Muscle layer of colon (tissue), 2 donors: ENCODE results near the gene RAB42.
A peak's percentile ranks its signal among the peaks of the same experiment; 100 is the strongest.

Source experiments
- H3K27ac ChIP-seq: one replicate; pipeline ENCODE4 v1.7.0; 2013; ENCODE audit warnings: low read depth, mild to moderate bottlenecking, low read length, moderate library complexity
- H3K27me3 ChIP-seq, 2 donors: one replicate each; pipeline ENCODE4 v1.7.0; 2013; ENCODE audit warnings: low read length in 2 of 2, mild to moderate bottlenecking in 2 of 2; ENCODE audit not compliant: insufficient read depth in 2 of 2, control insufficient read depth in 1 of 2
- H3K36me3 ChIP-seq: one replicate; pipeline ENCODE4 v1.7.0; 2013; ENCODE audit warnings: mild to moderate bottlenecking, low read length; ENCODE audit not compliant: insufficient read depth
- H3K4me1 ChIP-seq: one replicate; pipeline ENCODE4 v1.7.0; 2013; ENCODE audit warnings: mild to moderate bottlenecking, low read length; ENCODE audit not compliant: insufficient read depth
- H3K4me3 ChIP-seq, 2 donors: one replicate each; pipeline ENCODE4 v1.7.0; 2013; ENCODE audit warnings: low read length in 2 of 2, low read depth in 1 of 2, mild to moderate bottlenecking in 1 of 2, moderate library complexity in 1 of 2
- H3K9ac ChIP-seq: one replicate; pipeline ENCODE4 v1.7.0; 2013; ENCODE audit warnings: low read length
- H3K9me3 ChIP-seq: one replicate; pipeline ENCODE4 v1.7.0; 2013; ENCODE audit warnings: mild to moderate bottlenecking, low read length
- donor health status: abdominal sarcoma.
- donor health status: Adenocarcinoma of cecum.

Gene RAB42

GRCh38 chr1:28591708-28592320 lies at the start of gene RAB42:
RAB42 (plus strand) TSS chr1:28592265; CDS start chr1:28592512, 247 bp downstream.
- Histone ChIP-seq H3K9ac (no peak within 1 kb of the TSS), H3K4me1 (peaks cover 11% of the 10 kb centered on the region), H3K4me3 (peak within 1 kb of the TSS; percentile 22 to 50), H3K9me3 (no peaks in the 10 kb centered on the region), H3K27me3 (no peaks in the 10 kb centered on the region), H3K36me3 (no peaks in the 10 kb centered on the region), H3K27ac (no peak within 1 kb of the TSS)

GRCh38 chr1:28545246-28545628 lies 46.8 kb upstream of the RAB42 start:
- no peaks in the 10 kb centered on the region for H3K4me1 ChIP-seq
- H3K27me3 ChIP-seq, result no peaks in the 10 kb centered on the region
- no peak overlapping the region for H3K27ac ChIP-seq
- H3K9me3 ChIP-seq, result no peaks in the 10 kb centered on the region
- no peak overlapping the region for H3K9ac ChIP-seq
- no peak overlapping the region for H3K4me3 ChIP-seq
- H3K36me3 ChIP-seq, result no peaks in the 10 kb centered on the region

- no peak overlapping the region for H3K27ac ChIP-seq
- H3K9ac ChIP-seq, result no peak overlapping the region
- no peaks in the 10 kb centered on the region for H3K36me3 ChIP-seq
- H3K4me1 ChIP-seq, result no peaks in the 10 kb centered on the region
- no peak overlapping the region for H3K4me3 ChIP-seq
- no peaks in the 10 kb centered on the region for H3K27me3 ChIP-seq
- no peaks in the 10 kb centered on the region for H3K9me3 ChIP-seq
Measured at GRCh38 chr1:28548318-28548717, 43.7 kb upstream of the RAB42 start.

- Histone ChIP-seq H3K9ac (no peak overlapping the region), H3K4me1 (no peaks in the 10 kb centered on the region)
Measured at GRCh38 chr1:28551381-28551780, 40.7 kb upstream of the RAB42 start.

GRCh38 chr1:28552758-28553663 lies 39.1 kb upstream of the RAB42 start, which contains the start of gene TRNAU1AP:
TRNAU1AP (plus strand) TSS chr1:28553085; CDS start chr1:28553111, 26 bp downstream.
- no peaks in the 10 kb centered on the region for H3K4me1 ChIP-seq
- peak within 1 kb of the TSS; percentile 89 for H3K27ac ChIP-seq
- peak within 1 kb of the TSS; percentile 85 for H3K9ac ChIP-seq
- peaks cover 5% of the 10 kb centered on the region for H3K36me3 ChIP-seq
- H3K4me3 ChIP-seq, result peak within 1 kb of the TSS; percentile 80 to 89
- H3K27me3 ChIP-seq, result no peaks in the 10 kb centered on the region
- no peaks in the 10 kb centered on the region for H3K9me3 ChIP-seq

More at GRCh38 chr1:28551381-28551780, 40.7 kb upstream of the RAB42 start:
- H3K9me3 ChIP-seq, result no peaks in the 10 kb centered on the region
- H3K36me3 ChIP-seq, result peaks cover 5% of the 10 kb centered on the region
- no peak overlapping the region for H3K27ac ChIP-seq
- no peak overlapping the region for H3K4me3 ChIP-seq
- H3K27me3 ChIP-seq, result no peaks in the 10 kb centered on the region

GRCh38 chr1:28560886-28561285 lies 31.2 kb upstream of the RAB42 start:
- Histone ChIP-seq H3K27ac (no peak overlapping the region), H3K4me1 (no peaks in the 10 kb centered on the region), H3K9me3 (no peaks in the 10 kb centered on the region), H3K27me3 (no peaks in the 10 kb centered on the region), H3K9ac (no peak overlapping the region), H3K4me3 (no peak overlapping the region), H3K36me3 (peaks cover 46% of the 10 kb centered on the region)

GRCh38 chr1:28564310-28564709 lies 27.8 kb upstream of the RAB42 start:
- Histone ChIP-seq H3K36me3 (peaks cover 68% of the 10 kb centered on the region), H3K27ac (no peak overlapping the region), H3K27me3 (no peaks in the 10 kb centered on the region)

GRCh38 chr1:28565040-28565439 lies 27.0 kb upstream of the RAB42 start:
- H3K36me3 ChIP-seq, result peaks cover 62% of the 10 kb centered on the region

More at GRCh38 chr1:28564310-28564709, 27.8 kb upstream of the RAB42 start:
- no peaks in the 10 kb centered on the region for H3K9me3 ChIP-seq
- H3K4me1 ChIP-seq, result no peaks in the 10 kb centered on the region
- no peak overlapping the region for H3K9ac ChIP-seq
- no peak overlapping the region for H3K4me3 ChIP-seq

GRCh38 chr1:28565726-28566125 lies 26.3 kb upstream of the RAB42 start:
- H3K4me3 ChIP-seq, result no peak overlapping the region
- H3K36me3 ChIP-seq, result peaks cover 61% of the 10 kb centered on the region
- H3K27me3 ChIP-seq, result no peaks in the 10 kb centered on the region
- no peaks in the 10 kb centered on the region for H3K9me3 ChIP-seq
- no peaks in the 10 kb centered on the region for H3K4me1 ChIP-seq
- no peak overlapping the region for H3K27ac ChIP-seq
- H3K9ac ChIP-seq, result no peak overlapping the region

More at GRCh38 chr1:28565040-28565439, 27.0 kb upstream of the RAB42 start:
- no peaks in the 10 kb centered on the region for H3K27me3 ChIP-seq
- no peaks in the 10 kb centered on the region for H3K9me3 ChIP-seq
- H3K9ac ChIP-seq, result no peak overlapping the region
- no peak overlapping the region for H3K27ac ChIP-seq
- H3K4me3 ChIP-seq, result no peak overlapping the region
- no peaks in the 10 kb centered on the region for H3K4me1 ChIP-seq

GRCh38 chr1:28566931-28567330 lies 25.1 kb upstream of the RAB42 start:
- no peaks in the 10 kb centered on the region for H3K27me3 ChIP-seq
- H3K27ac ChIP-seq, result no peak overlapping the region
- no peak overlapping the region for H3K9ac ChIP-seq
- no peaks in the 10 kb centered on the region for H3K9me3 ChIP-seq
- peaks cover 55% of the 10 kb centered on the region for H3K36me3 ChIP-seq
- H3K4me3 ChIP-seq, result no peak overlapping the region
- no peaks in the 10 kb centered on the region for H3K4me1 ChIP-seq

- Histone ChIP-seq H3K27ac (no peak overlapping the region), H3K4me1 (no peaks in the 10 kb centered on the region), H3K36me3 (peaks cover 35% of the 10 kb centered on the region), H3K27me3 (no peaks in the 10 kb centered on the region), H3K9ac (no peak overlapping the region), H3K4me3 (no peak overlapping the region), H3K9me3 (no peaks in the 10 kb centered on the region)
Measured at GRCh38 chr1:28571911-28572310, 20.2 kb upstream of the RAB42 start.
